HepG2 (cell line): Measurements from ENCODE around the gene TSSK3. TPM values are rescaled to one million over a fixed set of nuclear protein-coding genes. Genes with fewer than 3 reads are reported as not detected.

Experiments used
- FOXA3 ChIP-seq: IDR thresholded peaks from 2 replicates; pipeline ENCODE4 v1.6.1; 2016; ENCODE audit warnings: missing genetic modification reagents, missing compliant biosample characterization
- HDAC6 ChIP-seq: fragments of 200-600 bp; sonication (generic); IDR thresholded peaks from 2 replicates; pipeline ENCODE4 v1.7.0; 2017; ENCODE audit warnings: mild to moderate bottlenecking, antibody characterized with exemption, low read length, low read depth
- JUND ChIP-seq: sonication (generic); formaldehyde crosslinking; IDR thresholded peaks from 2 replicates; pipeline ENCODE4 v1.8.0; 2022; ENCODE audit warnings: mild to moderate bottlenecking, missing genetic modification reagents
- LCORL ChIP-seq, 2 experiments: fragments of 450-650 bp in 1 of 2; sonication (generic) in 1 of 2; formaldehyde crosslinking in 1 of 2; IDR thresholded peaks; 2 replicates each; pipeline versions ENCODE4 v1.5.0 to v1.6.1; 2017 to 2020; ENCODE audit warnings: antibody characterized with exemption in 1 of 2, missing genetic modification reagents in 1 of 2
- MATR3 ChIP-seq: sonication (generic); formaldehyde crosslinking; IDR thresholded peaks from 2 replicates; pipeline ENCODE4 v1.4.0; 2020; ENCODE audit warnings: missing genetic modification reagents
- NFKB2 ChIP-seq: sonication (generic); formaldehyde crosslinking; IDR thresholded peaks from 2 replicates; pipeline ENCODE4 v1.4.0; 2020; ENCODE audit warnings: missing genetic modification reagents, borderline replicate concordance
- NR2F1 ChIP-seq, 2 experiments: fragments of 450-650 bp in 1 of 2; formaldehyde crosslinking in 1 of 2; IDR thresholded peaks; 2 replicates each; pipeline versions ENCODE4 v1.5.0 to v1.6.1; 2016 to 2020; ENCODE audit warnings: mild to moderate bottlenecking in 1 of 2, missing compliant biosample characterization in 1 of 2, missing genetic modification reagents in 1 of 2, moderate library complexity in 1 of 2
- PHF21A ChIP-seq: sonication (generic); formaldehyde crosslinking; IDR thresholded peaks from 2 replicates; pipeline ENCODE4 v1.5.0; 2020; ENCODE audit warnings: mild to moderate bottlenecking, missing genetic modification reagents
- POLR2G ChIP-seq: fragments of 200-400 bp; formaldehyde crosslinking; IDR thresholded peaks from 2 replicates; pipeline ENCODE4 v1.6.1; 2018; ENCODE audit warnings: mild to moderate bottlenecking, low read depth, low read length, moderate library complexity
- RXRB ChIP-seq: IDR thresholded peaks from 2 replicates; pipeline ENCODE4 v1.6.1; 2016; ENCODE audit warnings: borderline replicate concordance, missing genetic modification reagents, missing compliant biosample characterization
- YEATS4 ChIP-seq: sonication (generic); formaldehyde crosslinking; IDR thresholded peaks from 2 replicates; pipeline ENCODE4 v1.4.0; 2020; ENCODE audit warnings: missing genetic modification reagents, borderline replicate concordance
- ZFP90 ChIP-seq: sonication (generic); formaldehyde crosslinking; IDR thresholded peaks from 2 replicates; pipeline ENCODE4 v1.8.0; 2022; ENCODE audit warnings: missing genetic modification reagents, mild to moderate bottlenecking, inconsistent platforms, borderline replicate concordance
- ZNF225 ChIP-seq: sonication (generic); formaldehyde crosslinking; IDR thresholded peaks from 2 replicates; pipeline ENCODE4 v1.4.0; 2020; ENCODE audit warnings: mild to moderate bottlenecking, missing genetic modification reagents
- ZNF3 ChIP-seq: IDR thresholded peaks from 2 replicates; pipeline ENCODE4 v1.7.0; 2017; ENCODE audit warnings: inconsistent platforms
- ZNF546 ChIP-seq: sonication (generic); formaldehyde crosslinking; conservative IDR thresholded peaks from 2 replicates; pipeline ENCODE4 v1.8.1; 2023; ENCODE audit warnings: mild to moderate bottlenecking, missing genetic modification reagents
- ZSCAN21 ChIP-seq: sonication (generic); formaldehyde crosslinking; IDR thresholded peaks from 2 replicates; pipeline ENCODE4 v1.8.0; 2022; ENCODE audit warnings: mild to moderate bottlenecking, missing genetic modification reagents, moderate library complexity, borderline replicate concordance
- polyA plus RNA-seq, 8 experiments: library from polyadenylated mRNA; depleted of rRNA in 3 of 8; stranded (reverse) in 7 of 8; unstranded in 1 of 8; fragments of >200 nt; fragmentation: Illumina TruSeq in 4 of 8; extraction: Trizol in 4 of 8; gene quantifications; 2 replicates each; pipeline versions ENCODE4 v1.2.1 to v1.2.3, GENCODE V29; 2011 to 2016; ENCODE audit warnings: low read depth in 4 of 8, missing spikeins in 1 of 8, mixed read lengths in 1 of 8; ENCODE audit not compliant: insufficient read depth in 1 of 8
- total RNA-seq, 5 experiments: library from RNA; depleted of rRNA; stranded (reverse); fragments of >200 nt; fragmentation: Illumina TruSeq; extraction: Trizol; gene quantifications; 2 replicates each; pipeline ENCODE4 v1.2.3, GENCODE V29; 2016; ENCODE audit warnings: low read depth in 1 of 5
- TF ChIP-seq, protein P1 (sequence below): sonication (generic); formaldehyde crosslinking; IDR thresholded peaks from 2 replicates; pipeline ENCODE4 v1.4.0; 2020; ENCODE audit warnings: missing genetic modification reagents
- TF ChIP-seq, protein P2 (sequence below): IDR thresholded peaks from 2 replicates; pipeline ENCODE4 v1.4.0; 2020; ENCODE audit warnings: mild to moderate bottlenecking, missing genetic modification reagents
- TF ChIP-seq, protein P3 (sequence below): IDR thresholded peaks from 2 replicates; pipeline ENCODE4 v1.6.1; 2016; ENCODE audit warnings: low read depth

The TSSK3 gene
- total and polyA plus RNA-seq, 2 of the 13 experiments (the other 11 are each of a cell fraction or from before 2014, with no cell fraction given): 1.0 to 1.1 TPM

DNA sequence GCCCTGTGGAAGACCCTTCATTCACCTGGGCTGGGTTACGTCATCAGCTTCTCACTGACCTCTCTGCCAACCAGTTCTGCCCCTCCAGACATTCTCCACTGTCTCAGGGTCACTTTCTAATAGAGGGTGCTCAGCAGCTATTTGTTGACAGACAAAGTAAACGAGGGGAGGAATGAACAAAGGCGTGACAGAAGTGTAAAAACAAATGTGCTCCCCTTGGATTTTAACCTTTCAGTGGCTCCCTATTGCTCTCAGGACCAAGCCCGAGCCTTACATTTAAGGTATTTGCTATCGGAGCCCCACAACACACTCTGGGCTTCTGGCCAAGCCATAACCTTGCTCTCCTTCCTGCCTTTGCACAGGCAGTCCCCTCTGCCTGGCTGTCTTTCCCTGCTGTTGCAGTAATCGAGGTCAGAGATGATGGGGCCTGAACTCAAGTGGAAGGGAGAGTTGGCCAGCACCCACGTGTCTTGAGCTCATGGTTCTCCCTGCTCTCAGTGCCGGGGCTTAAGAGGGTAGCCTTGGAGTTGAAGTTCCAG lies 17.0 kb upstream of the TSSK3 start (continued):
- TF ChIP-seq, protein P1, sequence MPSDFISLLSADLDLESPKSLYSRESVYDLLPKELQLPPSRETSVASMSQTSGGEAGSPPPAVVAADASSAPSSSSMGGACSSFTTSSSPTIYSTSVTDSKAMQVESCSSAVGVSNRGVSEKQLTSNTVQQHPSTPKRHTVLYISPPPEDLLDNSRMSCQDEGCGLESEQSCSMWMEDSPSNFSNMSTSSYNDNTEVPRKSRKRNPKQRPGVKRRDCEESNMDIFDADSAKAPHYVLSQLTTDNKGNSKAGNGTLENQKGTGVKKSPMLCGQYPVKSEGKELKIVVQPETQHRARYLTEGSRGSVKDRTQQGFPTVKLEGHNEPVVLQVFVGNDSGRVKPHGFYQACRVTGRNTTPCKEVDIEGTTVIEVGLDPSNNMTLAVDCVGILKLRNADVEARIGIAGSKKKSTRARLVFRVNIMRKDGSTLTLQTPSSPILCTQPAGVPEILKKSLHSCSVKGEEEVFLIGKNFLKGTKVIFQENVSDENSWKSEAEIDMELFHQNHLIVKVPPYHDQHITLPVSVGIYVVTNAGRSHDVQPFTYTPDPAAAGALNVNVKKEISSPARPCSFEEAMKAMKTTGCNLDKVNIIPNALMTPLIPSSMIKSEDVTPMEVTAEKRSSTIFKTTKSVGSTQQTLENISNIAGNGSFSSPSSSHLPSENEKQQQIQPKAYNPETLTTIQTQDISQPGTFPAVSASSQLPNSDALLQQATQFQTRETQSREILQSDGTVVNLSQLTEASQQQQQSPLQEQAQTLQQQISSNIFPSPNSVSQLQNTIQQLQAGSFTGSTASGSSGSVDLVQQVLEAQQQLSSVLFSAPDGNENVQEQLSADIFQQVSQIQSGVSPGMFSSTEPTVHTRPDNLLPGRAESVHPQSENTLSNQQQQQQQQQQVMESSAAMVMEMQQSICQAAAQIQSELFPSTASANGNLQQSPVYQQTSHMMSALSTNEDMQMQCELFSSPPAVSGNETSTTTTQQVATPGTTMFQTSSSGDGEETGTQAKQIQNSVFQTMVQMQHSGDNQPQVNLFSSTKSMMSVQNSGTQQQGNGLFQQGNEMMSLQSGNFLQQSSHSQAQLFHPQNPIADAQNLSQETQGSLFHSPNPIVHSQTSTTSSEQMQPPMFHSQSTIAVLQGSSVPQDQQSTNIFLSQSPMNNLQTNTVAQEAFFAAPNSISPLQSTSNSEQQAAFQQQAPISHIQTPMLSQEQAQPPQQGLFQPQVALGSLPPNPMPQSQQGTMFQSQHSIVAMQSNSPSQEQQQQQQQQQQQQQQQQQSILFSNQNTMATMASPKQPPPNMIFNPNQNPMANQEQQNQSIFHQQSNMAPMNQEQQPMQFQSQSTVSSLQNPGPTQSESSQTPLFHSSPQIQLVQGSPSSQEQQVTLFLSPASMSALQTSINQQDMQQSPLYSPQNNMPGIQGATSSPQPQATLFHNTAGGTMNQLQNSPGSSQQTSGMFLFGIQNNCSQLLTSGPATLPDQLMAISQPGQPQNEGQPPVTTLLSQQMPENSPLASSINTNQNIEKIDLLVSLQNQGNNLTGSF: no peak
- TF ChIP-seq HDAC6: no peak
- TF ChIP-seq NR2F1 (CRISPR knock-in tag; IDR thresholded peaks at IDR 0.05): 0 out of 4 replicates have a peak, but pooled peaks of 1 of the 2 experiments have one; percentile 17
- TF ChIP-seq LCORL (IDR thresholded peaks at IDR 0.05): no peak
- TF ChIP-seq LCORL (CRISPR knock-in tag; IDR thresholded peaks at IDR 0.05): peak; percentile 43; the same call in 1 of the 2 replicates
- TF ChIP-seq NFKB2: 0 out of 2 replicates have a peak, but pooled peaks have one; percentile 11
- peak; percentile 78 for TF ChIP-seq PHF21A (CRISPR knock-in tag)
- TF ChIP-seq RXRB (CRISPR knock-in tag): peak; percentile 45
- TF ChIP-seq, protein P2, sequence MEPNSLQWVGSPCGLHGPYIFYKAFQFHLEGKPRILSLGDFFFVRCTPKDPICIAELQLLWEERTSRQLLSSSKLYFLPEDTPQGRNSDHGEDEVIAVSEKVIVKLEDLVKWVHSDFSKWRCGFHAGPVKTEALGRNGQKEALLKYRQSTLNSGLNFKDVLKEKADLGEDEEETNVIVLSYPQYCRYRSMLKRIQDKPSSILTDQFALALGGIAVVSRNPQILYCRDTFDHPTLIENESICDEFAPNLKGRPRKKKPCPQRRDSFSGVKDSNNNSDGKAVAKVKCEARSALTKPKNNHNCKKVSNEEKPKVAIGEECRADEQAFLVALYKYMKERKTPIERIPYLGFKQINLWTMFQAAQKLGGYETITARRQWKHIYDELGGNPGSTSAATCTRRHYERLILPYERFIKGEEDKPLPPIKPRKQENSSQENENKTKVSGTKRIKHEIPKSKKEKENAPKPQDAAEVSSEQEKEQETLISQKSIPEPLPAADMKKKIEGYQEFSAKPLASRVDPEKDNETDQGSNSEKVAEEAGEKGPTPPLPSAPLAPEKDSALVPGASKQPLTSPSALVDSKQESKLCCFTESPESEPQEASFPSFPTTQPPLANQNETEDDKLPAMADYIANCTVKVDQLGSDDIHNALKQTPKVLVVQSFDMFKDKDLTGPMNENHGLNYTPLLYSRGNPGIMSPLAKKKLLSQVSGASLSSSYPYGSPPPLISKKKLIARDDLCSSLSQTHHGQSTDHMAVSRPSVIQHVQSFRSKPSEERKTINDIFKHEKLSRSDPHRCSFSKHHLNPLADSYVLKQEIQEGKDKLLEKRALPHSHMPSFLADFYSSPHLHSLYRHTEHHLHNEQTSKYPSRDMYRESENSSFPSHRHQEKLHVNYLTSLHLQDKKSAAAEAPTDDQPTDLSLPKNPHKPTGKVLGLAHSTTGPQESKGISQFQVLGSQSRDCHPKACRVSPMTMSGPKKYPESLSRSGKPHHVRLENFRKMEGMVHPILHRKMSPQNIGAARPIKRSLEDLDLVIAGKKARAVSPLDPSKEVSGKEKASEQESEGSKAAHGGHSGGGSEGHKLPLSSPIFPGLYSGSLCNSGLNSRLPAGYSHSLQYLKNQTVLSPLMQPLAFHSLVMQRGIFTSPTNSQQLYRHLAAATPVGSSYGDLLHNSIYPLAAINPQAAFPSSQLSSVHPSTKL (CRISPR knock-in tag): peak; percentile 44; the same call in 1 of the 2 replicates
- TF ChIP-seq ZNF225 (CRISPR knock-in tag): no peak
- TF ChIP-seq ZFP90 (CRISPR knock-in tag): peak; percentile 41; the same call in 1 of the 2 replicates
- peak; percentile 45; the same call in 1 of the 2 replicates for TF ChIP-seq YEATS4
- no peak for TF ChIP-seq JUND
- TF ChIP-seq FOXA3 (CRISPR knock-in tag): peak; percentile 5; the same call in 1 of the 2 replicates
- 0 out of 2 replicates have a peak, but pooled peaks have one; percentile 49 for TF ChIP-seq ZSCAN21 (CRISPR knock-in tag)
- no peak for TF ChIP-seq ZNF546
- no peak for TF ChIP-seq POLR2G
- peak; percentile 52; the same call in 1 of the 2 replicates for TF ChIP-seq ZNF3
- TF ChIP-seq MATR3 (CRISPR knock-in tag): no peak
- TF ChIP-seq, protein P3, sequence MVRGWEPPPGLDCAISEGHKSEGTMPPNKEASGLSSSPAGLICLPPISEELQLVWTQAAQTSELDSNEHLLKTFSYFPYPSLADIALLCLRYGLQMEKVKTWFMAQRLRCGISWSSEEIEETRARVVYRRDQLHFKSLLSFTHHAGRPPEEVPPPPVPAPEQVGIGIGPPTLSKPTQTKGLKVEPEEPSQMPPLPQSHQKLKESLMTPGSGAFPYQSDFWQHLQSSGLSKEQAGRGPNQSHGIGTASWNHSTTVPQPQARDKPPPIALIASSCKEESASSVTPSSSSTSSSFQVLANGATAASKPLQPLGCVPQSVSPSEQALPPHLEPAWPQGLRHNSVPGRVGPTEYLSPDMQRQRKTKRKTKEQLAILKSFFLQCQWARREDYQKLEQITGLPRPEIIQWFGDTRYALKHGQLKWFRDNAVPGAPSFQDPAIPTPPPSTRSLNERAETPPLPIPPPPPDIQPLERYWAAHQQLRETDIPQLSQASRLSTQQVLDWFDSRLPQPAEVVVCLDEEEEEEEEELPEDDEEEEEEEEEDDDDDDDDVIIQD: no peak
